A549 (cell line): ENCODE measurements around the gene ABTB1. TPM values are rescaled to one million over a fixed set of nuclear protein-coding genes. Genes with fewer than 3 reads are reported as not detected.

Experiments used
- ATAC-seq, 2 experiments: fragments of 200-7000 bp in 1 of 2; fragments of >200 bp in 1 of 2; cut with Nextera tagmentation in 1 of 2; cut with Tn5 transposase in 1 of 2; 3 replicates each; pipeline versions ENCODE4 v1.8.0 to v1.9.1; 2018 to 2020; ENCODE audit warnings: mild to moderate bottlenecking in 1 of 2, moderate library complexity in 1 of 2
- CTCF ChIA-PET: fragments of 300-600 bp; sonication (Branson Sonifier 250); formaldehyde crosslinking; extraction: SDS; loops from one replicate; lab custom pipeline; 2021; ENCODE audit warnings: antibody characterized with exemption, inconsistent platforms; lab: Yijun Ruan, JAX
- POLR2A ChIA-PET: fragments of 350-600 bp; formaldehyde crosslinking; extraction: SDS; loops from one replicate; lab custom pipeline; 2021; ENCODE audit warnings: antibody characterized with exemption, inconsistent platforms; lab: Yijun Ruan, JAX
- DNase-seq, 2 experiments: peaks; one replicate each; pipeline versions ENCODE4 v3.0.0 to v3.0.0-alpha.2; 2011 to 2016; ENCODE audit warnings: low read depth in 1 of 2, low spot score in 1 of 2
- FAIRE-seq: peaks from 2 replicates; lab custom pipeline; 2011; peaks lifted over from hg19 to GRCh38; lab: Jason Lieb, UNC
- H3K27ac ChIP-seq, 2 experiments: fragments of >200 bp; sonication (Bioruptor Twin); formaldehyde crosslinking; 3 replicates each; pipeline ENCODE4 v1.5.1; 2016 to 2017
- H3K4me1 ChIP-seq: fragments of >200 bp; sonication (Bioruptor Twin); formaldehyde crosslinking; 3 replicates; pipeline ENCODE4 v1.6.1; 2016
- H3K4me2 ChIP-seq: fragments of >200 bp; sonication (Bioruptor Twin); formaldehyde crosslinking; 3 replicates; pipeline ENCODE4 v1.6.1; 2016
- H3K4me3 ChIP-seq: fragments of >200 bp; sonication (Bioruptor Twin); formaldehyde crosslinking; 3 replicates; pipeline ENCODE4 v1.5.1; 2016
- H3K9me3 ChIP-seq: fragments of >200 bp; sonication (Bioruptor Twin); formaldehyde crosslinking; 3 replicates; pipeline ENCODE4 v1.6.1; 2016
- BHLHE40 ChIP-seq: IDR thresholded peaks from 2 replicates; pipeline ENCODE4 v1.6.1; 2012; ENCODE audit warnings: low read depth, low read length, inconsistent platforms
- CEBPB ChIP-seq, 2 experiments: fragments of >200 bp in 1 of 2; sonication (Bioruptor Twin) in 1 of 2; formaldehyde crosslinking in 1 of 2; IDR thresholded peaks; 2 replicates each; pipeline ENCODE4 v1.6.1; 2012 to 2016
- EHF ChIP-seq: fragments of 250-450 bp; sonication (Bioruptor Pico); IDR thresholded peaks from 2 replicates; pipeline ENCODE4 v1.5.0; 2020; ENCODE audit warnings: mild to moderate bottlenecking
- EHMT2 ChIP-seq: fragments of 200-600 bp; sonication (generic); IDR thresholded peaks from 2 replicates; pipeline ENCODE4 v1.6.1; 2016; ENCODE audit warnings: antibody characterized with exemption, low read depth, mild to moderate bottlenecking, moderate library complexity
- EP300 ChIP-seq, 2 experiments: fragments of >200 bp; sonication (Bioruptor Twin); formaldehyde crosslinking; IDR thresholded peaks; 2 replicates in 1 of 2; 3 replicates in 1 of 2; pipeline ENCODE4 v1.6.1; 2016 to 2017
- ESRRA ChIP-seq: fragments of 150-350 bp; IDR thresholded peaks from 2 replicates; pipeline ENCODE4 v1.6.1; 2014; ENCODE audit warnings: mild to moderate bottlenecking, low read length, borderline replicate concordance
- FOXS1 ChIP-seq: fragments of 250-450 bp; sonication (Bioruptor Pico); IDR thresholded peaks from 2 replicates; pipeline ENCODE4 v1.5.0; 2020; ENCODE audit warnings: mild to moderate bottlenecking, moderate library complexity
- HDAC2 ChIP-seq: fragments of 200-600 bp; sonication (generic); IDR thresholded peaks from 2 replicates; pipeline ENCODE4 v1.6.1; 2016
- HEYL ChIP-seq: fragments of 250-450 bp; sonication (Bioruptor Pico); IDR thresholded peaks from 2 replicates; pipeline ENCODE4 v1.8.0; 2021; ENCODE audit warnings: mild to moderate bottlenecking, moderate library complexity
- HMGXB4 ChIP-seq: fragments of 250-450 bp; sonication (Bioruptor Pico); IDR thresholded peaks from 2 replicates; pipeline ENCODE4 v1.5.0; 2021; ENCODE audit warnings: mild to moderate bottlenecking, moderate library complexity, borderline replicate concordance
- JUN ChIP-seq, 2 experiments: fragments of >200 bp; sonication (Bioruptor Twin); formaldehyde crosslinking; IDR thresholded peaks; 2 replicates in 1 of 2; 3 replicates in 1 of 2; pipeline ENCODE4 v1.6.1; 2016 to 2017
- KDM1A ChIP-seq: fragments of 200-600 bp; sonication (generic); IDR thresholded peaks from 2 replicates; pipeline ENCODE4 v1.6.1; 2016; ENCODE audit warnings: low read depth, mild to moderate bottlenecking
- MAFK ChIP-seq: fragments of 450-650 bp; IDR thresholded peaks from 2 replicates; pipeline ENCODE4 v1.6.1; 2014; ENCODE audit not compliant: partially characterized antibody
- MAZ ChIP-seq: fragments of 150-350 bp; IDR thresholded peaks from 2 replicates; pipeline ENCODE4 v1.6.1; 2014; ENCODE audit warnings: antibody characterized with exemption, low read depth, low read length, borderline replicate concordance
- MYC ChIP-seq: IDR thresholded peaks from 2 replicates; pipeline ENCODE4 v1.6.1; 2012; ENCODE audit warnings: mild to moderate bottlenecking, inconsistent platforms, low read length, improper control_type of control experiment, borderline replicate concordance
- NPAS2 ChIP-seq: fragments of 250-450 bp; sonication (Bioruptor Pico); IDR thresholded peaks from 2 replicates; pipeline ENCODE4 v1.8.0; 2022; ENCODE audit warnings: mild to moderate bottlenecking, moderate library complexity, borderline replicate concordance
- POLR2A ChIP-seq: IDR thresholded peaks from 2 replicates; pipeline ENCODE4 v1.6.1; 2012; ENCODE audit warnings: mild to moderate bottlenecking, low read length
- RCOR1 ChIP-seq: fragments of 150-350 bp; IDR thresholded peaks from 2 replicates; pipeline ENCODE4 v1.6.1; 2014; ENCODE audit warnings: antibody characterized with exemption, low read length, low read depth
- TFCP2L1 ChIP-seq: fragments of 250-450 bp; sonication (Bioruptor Pico); IDR thresholded peaks from 2 replicates; pipeline ENCODE4 v1.5.0; 2021; ENCODE audit warnings: mild to moderate bottlenecking
- TP53 ChIP-seq: fragments of 250-450 bp; sonication (Bioruptor Pico); IDR thresholded peaks from 2 replicates; pipeline ENCODE4 v1.5.0; 2021; ENCODE audit warnings: mild to moderate bottlenecking, moderate library complexity
- ZFP36 ChIP-seq: fragments of 450-650 bp; IDR thresholded peaks from 2 replicates; pipeline ENCODE4 v1.6.1; 2014; ENCODE audit warnings: borderline replicate concordance; ENCODE audit not compliant: partially characterized antibody
- ZNF302 ChIP-seq: fragments of 250-450 bp; sonication (Bioruptor Pico); IDR thresholded peaks from 2 replicates; pipeline ENCODE4 v1.9.0; 2021; ENCODE audit warnings: inconsistent platforms, mild to moderate bottlenecking, moderate library complexity
- WGBS: methylation state at CpG from one replicate; pipeline ENCODE4 v1.1.6; 2017; ENCODE audit errors: missing lambda C conversion rate; 5-methylcytosine and 5-hydroxymethylcytosine counted together
- polyA plus RNA-seq, 4 experiments: library from polyadenylated mRNA; depleted of rRNA in 3 of 4; stranded (reverse); fragments of >200 nt; fragmentation: RNase III in 1 of 4; extraction: RNeasy Plus Mini Kit Qiagen cat#74134 plus additional on column Dnase treatment in 1 of 4; gene quantifications; 2 replicates in 3 of 4; 3 replicates in 1 of 4; pipeline ENCODE4 v1.2.3, GENCODE V29; 2011 to 2017
- TF ChIP-seq, protein P1 (sequence below): fragments of 250-450 bp; sonication (Bioruptor Pico); IDR thresholded peaks from 2 replicates; pipeline ENCODE4 v1.5.0; 2020; ENCODE audit warnings: low read depth, mild to moderate bottlenecking, moderate library complexity
- TF ChIP-seq, protein P2 (sequence below): fragments of >200 bp; sonication (Bioruptor Twin); formaldehyde crosslinking; IDR thresholded peaks from 2 replicates; pipeline ENCODE4 v1.6.1; 2016
- TF ChIP-seq, protein P3 (sequence below): fragments of 150-350 bp; IDR thresholded peaks from 2 replicates; pipeline ENCODE4 v1.6.1; 2014; ENCODE audit warnings: low read depth, mild to moderate bottlenecking, low read length
- TF ChIP-seq, protein P4 (sequence below): IDR thresholded peaks from 2 replicates; pipeline ENCODE4 v1.6.1; 2012

ABTB1 gene
- polyA plus RNA-seq, 2 of the 4 experiments (the other 2 are of a cell fraction) = 9.7 to 13.2 TPM

- TF ChIP-seq HMGXB4 (no peak), RCOR1 (no peak)
Observed at GRCh38 chr3:127666676-127667075, 6.1 kb upstream of the ABTB1 start (continued).

GRCh38 chr3:127667119-127667681 is 5.6 kb upstream of the ABTB1 start:
- CTCF ChIA-PET = no interaction called here
- TF ChIP-seq MAFK = no peak
- no peak for TF ChIP-seq ZNF302 (CRISPR knock-in tag)
- TF ChIP-seq MYC = no peak
- TF ChIP-seq CEBPB (IDR thresholded peaks at IDR 0.05) = no peak
- TF ChIP-seq EHMT2 = no peak
- no peak for TF ChIP-seq JUN (IDR thresholded peaks at IDR 0.05)
- TF ChIP-seq EP300 (IDR thresholded peaks at IDR 0.05) = no peak
- TF ChIP-seq, all 56 proteins: peak for 0
- H3K9me3 ChIP-seq = no peaks in the 10 kb centered on the region
- H3K4me3 ChIP-seq = no peak overlapping the region
- H3K4me2 ChIP-seq = no peak overlapping the region
- H3K27ac ChIP-seq = no peak overlapping the region
- 74% methylated on average over 5 of the region's 6 CpGs for WGBS
- DNase-seq (no peak), FAIRE-seq (no peak), ATAC-seq (no peak)
- peaks cover 5% of the 10 kb centered on the region; the same call in 1 of the 3 replicates for H3K4me1 ChIP-seq
- POLR2A ChIA-PET = no interaction called here

GRCh38 chr3:127668906-127669305 is 3.8 kb upstream of the ABTB1 start:
- ATAC-seq (no peak), FAIRE-seq (no peak), DNase-seq (no peak)
- Histone ChIP-seq H3K27ac (no peak overlapping the region), H3K4me3 (no peak overlapping the region), H3K9me3 (no peaks in the 10 kb centered on the region), H3K4me1 (peaks cover 9% of the 10 kb centered on the region; the same call in 1 of the 3 replicates), H3K4me2 (no peak overlapping the region)
- CTCF ChIA-PET = interaction anchor here (1.3 kb wide), 1 partner anchor 13 kb away, joined by 3 read pairs; no protein-coding TSS in a partner anchor
- TF ChIP-seq MAZ = no peak
- TF ChIP-seq, protein P1, sequence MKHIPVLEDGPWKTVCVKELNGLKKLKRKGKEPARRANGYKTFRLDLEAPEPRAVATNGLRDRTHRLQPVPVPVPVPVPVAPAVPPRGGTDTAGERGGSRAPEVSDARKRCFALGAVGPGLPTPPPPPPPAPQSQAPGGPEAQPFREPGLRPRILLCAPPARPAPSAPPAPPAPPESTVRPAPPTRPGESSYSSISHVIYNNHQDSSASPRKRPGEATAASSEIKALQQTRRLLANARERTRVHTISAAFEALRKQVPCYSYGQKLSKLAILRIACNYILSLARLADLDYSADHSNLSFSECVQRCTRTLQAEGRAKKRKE (CRISPR knock-in tag) = no peak
- TF ChIP-seq, protein P2, sequence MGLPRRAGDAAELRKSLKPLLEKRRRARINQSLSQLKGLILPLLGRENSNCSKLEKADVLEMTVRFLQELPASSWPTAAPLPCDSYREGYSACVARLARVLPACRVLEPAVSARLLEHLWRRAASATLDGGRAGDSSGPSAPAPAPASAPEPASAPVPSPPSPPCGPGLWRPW = no peak
- TF ChIP-seq FOXS1 (CRISPR knock-in tag) = no peak
- no peak for TF ChIP-seq HDAC2
- TF ChIP-seq, protein P3, sequence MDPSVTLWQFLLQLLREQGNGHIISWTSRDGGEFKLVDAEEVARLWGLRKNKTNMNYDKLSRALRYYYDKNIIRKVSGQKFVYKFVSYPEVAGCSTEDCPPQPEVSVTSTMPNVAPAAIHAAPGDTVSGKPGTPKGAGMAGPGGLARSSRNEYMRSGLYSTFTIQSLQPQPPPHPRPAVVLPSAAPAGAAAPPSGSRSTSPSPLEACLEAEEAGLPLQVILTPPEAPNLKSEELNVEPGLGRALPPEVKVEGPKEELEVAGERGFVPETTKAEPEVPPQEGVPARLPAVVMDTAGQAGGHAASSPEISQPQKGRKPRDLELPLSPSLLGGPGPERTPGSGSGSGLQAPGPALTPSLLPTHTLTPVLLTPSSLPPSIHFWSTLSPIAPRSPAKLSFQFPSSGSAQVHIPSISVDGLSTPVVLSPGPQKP = no peak
- TF ChIP-seq, protein P4, sequence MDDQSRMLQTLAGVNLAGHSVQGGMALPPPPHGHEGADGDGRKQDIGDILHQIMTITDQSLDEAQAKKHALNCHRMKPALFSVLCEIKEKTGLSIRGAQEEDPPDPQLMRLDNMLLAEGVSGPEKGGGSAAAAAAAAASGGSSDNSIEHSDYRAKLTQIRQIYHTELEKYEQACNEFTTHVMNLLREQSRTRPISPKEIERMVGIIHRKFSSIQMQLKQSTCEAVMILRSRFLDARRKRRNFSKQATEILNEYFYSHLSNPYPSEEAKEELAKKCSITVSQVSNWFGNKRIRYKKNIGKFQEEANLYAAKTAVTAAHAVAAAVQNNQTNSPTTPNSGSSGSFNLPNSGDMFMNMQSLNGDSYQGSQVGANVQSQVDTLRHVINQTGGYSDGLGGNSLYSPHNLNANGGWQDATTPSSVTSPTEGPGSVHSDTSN = no peak
- no peak for TF ChIP-seq POLR2A
- TF ChIP-seq TFCP2L1 (CRISPR knock-in tag) = no peak
- TF ChIP-seq BHLHE40 = no peak
- no peak for TF ChIP-seq ESRRA
- TF ChIP-seq KDM1A = no peak
- no peak for TF ChIP-seq TP53 (CRISPR knock-in tag)
- no peak for TF ChIP-seq NPAS2
- TF ChIP-seq HEYL = no peak
- no peak for TF ChIP-seq MAFK
- TF ChIP-seq ZFP36 = no peak
- TF ChIP-seq EHF (CRISPR knock-in tag) = no peak
- POLR2A ChIA-PET = no interaction called here
- 86% methylated on average over 7 of the region's 7 CpGs for WGBS
